Testis (tissue), 2 donors: ENCODE data around the gene RTL3.

Experiments
- POLR2A ChIP-seq: fragments of 450-650 bp; IDR thresholded peaks from one replicate; pipeline ENCODE4 v1.6.1; 2017; ENCODE audit warnings: antibody characterized with exemption, mild to moderate bottlenecking, moderate library complexity
- TF ChIP-seq, protein P1 (sequence below), 3 experiments: fragments of 450-650 bp in 2 of 3; fragments of 200-600 bp in 1 of 3; sonication (generic) in 1 of 3; IDR thresholded peaks; one replicate each; pipeline ENCODE4 v1.5.1; 2016 to 2019; ENCODE audit warnings: antibody characterized with exemption in 3 of 3, mild to moderate bottlenecking in 2 of 3, moderate library complexity in 1 of 3

- TF ChIP-seq, protein P1, sequence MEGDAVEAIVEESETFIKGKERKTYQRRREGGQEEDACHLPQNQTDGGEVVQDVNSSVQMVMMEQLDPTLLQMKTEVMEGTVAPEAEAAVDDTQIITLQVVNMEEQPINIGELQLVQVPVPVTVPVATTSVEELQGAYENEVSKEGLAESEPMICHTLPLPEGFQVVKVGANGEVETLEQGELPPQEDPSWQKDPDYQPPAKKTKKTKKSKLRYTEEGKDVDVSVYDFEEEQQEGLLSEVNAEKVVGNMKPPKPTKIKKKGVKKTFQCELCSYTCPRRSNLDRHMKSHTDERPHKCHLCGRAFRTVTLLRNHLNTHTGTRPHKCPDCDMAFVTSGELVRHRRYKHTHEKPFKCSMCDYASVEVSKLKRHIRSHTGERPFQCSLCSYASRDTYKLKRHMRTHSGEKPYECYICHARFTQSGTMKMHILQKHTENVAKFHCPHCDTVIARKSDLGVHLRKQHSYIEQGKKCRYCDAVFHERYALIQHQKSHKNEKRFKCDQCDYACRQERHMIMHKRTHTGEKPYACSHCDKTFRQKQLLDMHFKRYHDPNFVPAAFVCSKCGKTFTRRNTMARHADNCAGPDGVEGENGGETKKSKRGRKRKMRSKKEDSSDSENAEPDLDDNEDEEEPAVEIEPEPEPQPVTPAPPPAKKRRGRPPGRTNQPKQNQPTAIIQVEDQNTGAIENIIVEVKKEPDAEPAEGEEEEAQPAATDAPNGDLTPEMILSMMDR (IDR thresholded peaks at IDR 0.05) = no peak
- no peak for TF ChIP-seq POLR2A
These were observed 827 bp upstream of the RTL3 start for GRCh38 chrX:78659955-78660354.
